Kidney (tissue), 14 donors: ENCODE measurements around the gene CELF5. TPM values are rescaled to one million over a fixed set of nuclear protein-coding genes. Genes with fewer than 3 reads are reported as not detected.
"Not testable (repeated sequence)": the region's sequence is repeated elsewhere in the genome, so short reads cannot be mapped to it uniquely, and the experiment has no call there.

Experiments used
- DNase-seq, 5 donors: peaks; one replicate each; pipeline ENCODE4 v3.0.0-alpha.2; 2013 to 2020
- FAIRE-seq: peaks from 2 replicates; lab custom pipeline; 2012; peaks lifted over from hg19 to GRCh38; lab: Jason Lieb, UNC
- H3K27ac ChIP-seq, 2 donors: one replicate each; pipeline ENCODE4 v1.7.0; 2013; ENCODE audit warnings: low read depth in 2 of 2, low read length in 2 of 2, inconsistent platforms in 1 of 2
- H3K27me3 ChIP-seq: one replicate; pipeline ENCODE4 v1.7.1; 2013; ENCODE audit warnings: low read length, inconsistent platforms; ENCODE audit not compliant: control insufficient read depth, insufficient read depth
- H3K36me3 ChIP-seq, 3 donors: one replicate each; pipeline versions ENCODE4 v1.7.0 to v1.7.1; 2013; ENCODE audit warnings: low read length in 3 of 3, control low read depth in 1 of 3, inconsistent platforms in 1 of 3; ENCODE audit not compliant: insufficient read depth in 3 of 3, control insufficient read depth in 2 of 3
- H3K4me1 ChIP-seq, 3 donors: one replicate each; pipeline versions ENCODE4 v1.7.0 to v1.7.1; 2013; ENCODE audit warnings: low read length in 3 of 3, inconsistent platforms in 1 of 3, low read depth in 1 of 3; ENCODE audit not compliant: control insufficient read depth in 2 of 3, insufficient read depth in 2 of 3
- H3K4me3 ChIP-seq, 3 donors: one replicate each; pipeline versions ENCODE4 v1.7.0 to v1.8.1; 2013; ENCODE audit warnings: low read length in 3 of 3, control low read depth in 1 of 3, inconsistent platforms in 1 of 3
- H3K9ac ChIP-seq, 3 donors: one replicate each; pipeline versions ENCODE4 v1.7.0 to v1.7.1; 2013; ENCODE audit warnings: low read length in 3 of 3, control low read depth in 1 of 3, inconsistent platforms in 1 of 3
- H3K9me3 ChIP-seq, 3 donors: one replicate each; pipeline versions ENCODE4 v1.7.0 to v1.7.1; 2013; ENCODE audit warnings: low read length in 3 of 3, control low read depth in 1 of 3, inconsistent platforms in 1 of 3; ENCODE audit not compliant: control insufficient read depth in 2 of 3, insufficient read depth in 1 of 3
- intact Hi-C: fragments of 100-400 bp; cut with DNase I; formaldehyde crosslinking; loops from one replicate; pipeline ENCODE4 v1.11.1; 2022
- polyA plus RNA-seq: library from polyadenylated mRNA; stranded (reverse); fragments of 350-450 nt; fragmentation: Illumina TruSeq; extraction: RNeasy Lipid Tissue Mini Kit (QIAGEN cat#74804); gene quantifications from one replicate; pipeline ENCODE4 v1.2.3, GENCODE V29; 2014; ENCODE audit warnings: low read depth, low replicate concordance; ENCODE audit not compliant: insufficient read depth
- total RNA-seq: library from RNA; stranded (reverse); fragmentation: NEBNext Ultra II Directional; extraction: Animal tissue kit (Norgen Biotek cat#: 25700); gene quantifications from one replicate; pipeline ENCODE4 v1.2.1, GENCODE V29; 2021
- TF ChIP-seq, protein P1 (sequence below): IDR thresholded peaks from 3 replicates; pipeline ENCODE4 v1.5.1; 2012; ENCODE audit warnings: mild to moderate bottlenecking, moderate library complexity, borderline replicate concordance; ENCODE audit not compliant: insufficient read depth; ENCODE audit errors: extremely low read depth
- donor health status: control.
- donor health status: control.
- donor health status: control.
- donor health status: control.
- donor health status: control.
- donor health status: DM: yes; HTN: yes; CAD: no.
- donor health status: Normal renal cell carcinoma (clear cell type).

Gene CELF5
- total and polyA plus RNA-seq, 2 donors from 2014 or later, result 0.15 to 0.38 TPM

DNA sequence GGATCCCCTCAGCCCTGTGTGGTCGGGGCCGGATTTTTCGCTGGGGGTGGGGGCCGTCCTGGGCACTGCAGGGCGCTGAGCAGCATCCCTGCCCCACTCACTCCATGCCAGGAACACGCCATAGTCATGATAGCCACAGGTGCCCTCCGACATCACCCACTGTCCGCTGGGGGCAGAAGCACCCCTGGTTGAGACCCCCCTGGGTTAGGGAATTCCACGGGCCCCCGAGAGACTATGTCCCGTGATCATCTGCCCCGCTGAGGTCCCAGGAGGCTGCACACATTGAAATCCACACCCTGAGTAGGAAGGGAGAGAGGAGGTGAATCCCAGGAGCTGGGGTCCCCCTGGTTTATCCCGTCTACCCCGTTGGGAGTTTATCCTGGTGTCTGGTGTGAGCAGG, 22.6 kb upstream of the CELF5 start:
- Histone ChIP-seq H3K4me3 (no peak overlapping the region), H3K4me1 (no peaks in the 10 kb centered on the region), H3K27me3 (no peaks in the 10 kb centered on the region), H3K36me3 (peaks cover 0 to 5% (median 2%) of the 10 kb centered on the region in 3 donors), H3K9ac (no peak overlapping the region), H3K27ac (no peak overlapping the region), H3K9me3 (no peaks in the 10 kb centered on the region)
- intact Hi-C loops, result no loop called here
- TF ChIP-seq, protein P1, sequence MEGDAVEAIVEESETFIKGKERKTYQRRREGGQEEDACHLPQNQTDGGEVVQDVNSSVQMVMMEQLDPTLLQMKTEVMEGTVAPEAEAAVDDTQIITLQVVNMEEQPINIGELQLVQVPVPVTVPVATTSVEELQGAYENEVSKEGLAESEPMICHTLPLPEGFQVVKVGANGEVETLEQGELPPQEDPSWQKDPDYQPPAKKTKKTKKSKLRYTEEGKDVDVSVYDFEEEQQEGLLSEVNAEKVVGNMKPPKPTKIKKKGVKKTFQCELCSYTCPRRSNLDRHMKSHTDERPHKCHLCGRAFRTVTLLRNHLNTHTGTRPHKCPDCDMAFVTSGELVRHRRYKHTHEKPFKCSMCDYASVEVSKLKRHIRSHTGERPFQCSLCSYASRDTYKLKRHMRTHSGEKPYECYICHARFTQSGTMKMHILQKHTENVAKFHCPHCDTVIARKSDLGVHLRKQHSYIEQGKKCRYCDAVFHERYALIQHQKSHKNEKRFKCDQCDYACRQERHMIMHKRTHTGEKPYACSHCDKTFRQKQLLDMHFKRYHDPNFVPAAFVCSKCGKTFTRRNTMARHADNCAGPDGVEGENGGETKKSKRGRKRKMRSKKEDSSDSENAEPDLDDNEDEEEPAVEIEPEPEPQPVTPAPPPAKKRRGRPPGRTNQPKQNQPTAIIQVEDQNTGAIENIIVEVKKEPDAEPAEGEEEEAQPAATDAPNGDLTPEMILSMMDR, result no peak
- FAIRE-seq (no peak), DNase-seq (no peak)

GRCh38 chr19:3202346-3202745, 22.1 kb upstream of the CELF5 start:
- TF ChIP-seq, protein P1, result no peak
- FAIRE-seq (no peak), DNase-seq (peak in 1 of 5 donors; percentile 39)
- no peaks in the 10 kb centered on the region for H3K27me3 ChIP-seq
- no peaks in the 10 kb centered on the region for H3K9me3 ChIP-seq
- H3K27ac ChIP-seq, result no peak overlapping the region
- no peak overlapping the region for H3K9ac ChIP-seq
- intact Hi-C loops, result no loop called here
- no peak overlapping the region for H3K4me3 ChIP-seq
- peaks cover 0 to 5% (median 2%) of the 10 kb centered on the region in 3 donors for H3K36me3 ChIP-seq
- no peaks in the 10 kb centered on the region for H3K4me1 ChIP-seq

DNA sequence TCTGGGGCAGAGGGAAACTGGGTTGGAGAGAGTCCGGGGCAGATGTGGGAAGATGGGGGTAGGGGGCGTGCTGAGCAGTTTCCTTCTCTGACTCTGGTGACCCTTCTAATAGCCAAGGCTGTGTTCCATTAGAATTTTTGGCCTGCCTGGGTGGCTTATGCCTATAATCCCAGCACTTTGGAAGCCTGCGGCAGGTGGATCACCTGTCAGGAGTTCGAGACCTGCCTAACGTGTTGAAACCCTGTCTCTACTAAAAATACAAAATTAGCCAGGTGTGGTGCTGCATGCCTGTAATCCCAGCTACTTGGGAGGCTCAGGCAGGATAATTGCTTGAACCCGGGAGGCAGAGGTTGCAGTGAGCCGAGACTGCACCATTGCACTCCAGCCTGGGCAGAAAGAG, 21.6 kb upstream of the CELF5 start:
- H3K4me3 ChIP-seq, H3K27ac ChIP-seq, H3K9ac ChIP-seq, intact Hi-C loops, DNase-seq, H3K9me3 ChIP-seq, FAIRE-seq, H3K27me3 ChIP-seq, H3K4me1 ChIP-seq, H3K36me3 ChIP-seq: not testable (repeated sequence)

DNA sequence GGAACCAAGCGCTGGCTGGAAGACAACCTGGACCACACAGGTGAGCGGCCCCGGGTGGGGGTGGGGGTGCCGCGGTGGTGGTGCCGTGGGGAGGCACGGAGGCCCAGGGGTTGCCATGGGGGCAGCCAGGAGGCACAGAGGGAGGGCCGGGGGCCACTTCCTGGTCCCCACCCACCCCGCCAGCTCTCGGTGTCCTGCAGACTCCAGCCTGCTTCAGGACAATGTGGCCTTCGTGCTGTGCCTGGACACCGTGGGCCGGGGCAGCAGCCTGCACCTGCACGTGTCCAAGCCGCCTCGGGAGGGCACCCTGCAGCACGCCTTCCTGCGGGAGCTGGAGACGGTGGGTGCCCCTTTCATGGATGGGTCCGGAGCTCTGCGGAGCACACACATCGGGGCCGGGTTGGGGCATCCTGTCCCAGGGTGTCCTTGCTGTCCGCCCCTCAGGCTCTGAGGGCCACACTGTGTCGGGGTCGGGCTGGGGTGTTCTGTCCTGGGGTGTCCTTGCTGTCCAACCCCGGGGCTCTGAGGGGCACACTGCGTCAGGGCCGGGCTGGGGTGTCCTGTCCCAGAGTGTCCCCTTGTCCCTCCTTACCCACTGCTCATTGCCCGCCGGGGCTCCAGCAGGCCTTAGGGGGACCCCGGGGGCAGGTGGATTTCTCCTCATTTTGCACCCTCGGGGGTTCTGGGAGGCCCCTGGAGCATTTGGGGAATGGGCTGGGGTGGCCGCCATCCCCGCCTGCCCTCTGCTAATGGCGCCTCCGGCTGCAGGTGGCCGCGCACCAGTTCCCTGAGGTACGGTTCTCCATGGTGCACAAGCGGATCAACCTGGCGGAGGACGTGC, 20.4 kb upstream of the CELF5 start:
- Histone ChIP-seq H3K36me3 (peaks cover 0 to 5% (median 2%) of the 10 kb centered on the region in 3 donors), H3K9me3 (no peaks in the 10 kb centered on the region), H3K9ac (no peak overlapping the region), H3K27me3 (no peaks in the 10 kb centered on the region), H3K27ac (no peak overlapping the region), H3K4me3 (no peak overlapping the region), H3K4me1 (no peaks in the 10 kb centered on the region)
- DNase-seq, result no peak
- intact Hi-C loops, result no loop called here
- no peak for FAIRE-seq
- TF ChIP-seq, protein P1, result no peak
